Mesendoderm (in vitro differentiated cells): ENCODE data around the gene BOD1L2.

Experiments
- DNase-seq: peaks from one replicate; pipeline ENCODE4 v3.0.0; 2013
- H2AK5ac ChIP-seq: 2 replicates; pipeline ENCODE4 v1.6.1; 2013; ENCODE audit warnings: low read length, inconsistent platforms
- H2BK120ac ChIP-seq: 2 replicates; pipeline ENCODE4 v1.6.1; 2013; ENCODE audit warnings: low read depth, mild to moderate bottlenecking, low read length, moderate library complexity, mixed read lengths
- H2BK15ac ChIP-seq: replicated peaks from 2 replicates; pipeline ENCODE4 v1.6.1; 2013; ENCODE audit warnings: low read depth, mild to moderate bottlenecking, moderate library complexity
- H2BK5ac ChIP-seq: 2 replicates; pipeline ENCODE4 v1.6.1; 2013; ENCODE audit warnings: low read length, inconsistent platforms
- H3K18ac ChIP-seq: 2 replicates; pipeline ENCODE4 v1.6.1; 2013; ENCODE audit warnings: mild to moderate bottlenecking, low read length, mixed read lengths
- H3K23ac ChIP-seq: one replicate; pipeline ENCODE4 v1.6.1; 2013; ENCODE audit warnings: low read length
- H3K27ac ChIP-seq: 2 replicates; pipeline ENCODE4 v1.5.1; 2013; ENCODE audit warnings: low read depth, mild to moderate bottlenecking, inconsistent platforms, low read length, moderate library complexity
- H3K27me3 ChIP-seq: 2 replicates; pipeline ENCODE4 v1.6.1; 2013; ENCODE audit warnings: low read length, control low read depth, mild to moderate bottlenecking, inconsistent platforms; ENCODE audit not compliant: insufficient read depth, poor library complexity
- H3K36me3 ChIP-seq: 2 replicates; pipeline ENCODE4 v1.6.1; 2013; ENCODE audit warnings: low read length, inconsistent platforms; ENCODE audit not compliant: control insufficient read depth, insufficient read depth
- H3K4ac ChIP-seq: one replicate; pipeline ENCODE4 v1.6.1; 2013; ENCODE audit warnings: low read depth, mild to moderate bottlenecking, low read length, moderate library complexity
- H3K4me1 ChIP-seq: 2 replicates; pipeline ENCODE4 v1.6.1; 2013; ENCODE audit warnings: low read depth, low read length, inconsistent platforms; ENCODE audit not compliant: control insufficient read depth
- H3K4me2 ChIP-seq: 2 replicates; pipeline ENCODE4 v1.6.1; 2013; ENCODE audit warnings: low read length
- H3K4me3 ChIP-seq: 2 replicates; pipeline ENCODE4 v1.5.1; 2013; ENCODE audit warnings: mild to moderate bottlenecking, low read length
- H3K56ac ChIP-seq: one replicate; pipeline ENCODE4 v1.6.1; 2013; ENCODE audit warnings: low read length
- H3K79me1 ChIP-seq: 2 replicates; pipeline ENCODE4 v1.6.1; 2013; ENCODE audit warnings: low read length, inconsistent platforms
- H3K79me2 ChIP-seq: 2 replicates; pipeline ENCODE4 v1.6.1; 2013; ENCODE audit warnings: mild to moderate bottlenecking, low read length; ENCODE audit not compliant: control insufficient read depth, insufficient read depth
- H3K9ac ChIP-seq: 2 replicates; pipeline ENCODE4 v1.6.1; 2013; ENCODE audit warnings: low read length, inconsistent platforms
- H4K5ac ChIP-seq: one replicate; pipeline ENCODE4 v1.6.1; 2013; ENCODE audit warnings: low read length
- H4K8ac ChIP-seq: one replicate; pipeline ENCODE4 v1.6.1; 2013; ENCODE audit warnings: low read depth, mild to moderate bottlenecking, control low read depth, low read length, moderate library complexity
- WGBS: extraction: QIAGEN DNeasy Blood & Tissue Kit; methylation state at CpG from one replicate; pipeline ENCODE4 v1.1.7; 2013; ENCODE audit warnings: low lambda C conversion rate, missing lambda C conversion rate; ENCODE audit not compliant: insufficient coverage; ENCODE audit errors: extremely low coverage; 5-methylcytosine and 5-hydroxymethylcytosine counted together

The BOD1L2 gene

DNA sequence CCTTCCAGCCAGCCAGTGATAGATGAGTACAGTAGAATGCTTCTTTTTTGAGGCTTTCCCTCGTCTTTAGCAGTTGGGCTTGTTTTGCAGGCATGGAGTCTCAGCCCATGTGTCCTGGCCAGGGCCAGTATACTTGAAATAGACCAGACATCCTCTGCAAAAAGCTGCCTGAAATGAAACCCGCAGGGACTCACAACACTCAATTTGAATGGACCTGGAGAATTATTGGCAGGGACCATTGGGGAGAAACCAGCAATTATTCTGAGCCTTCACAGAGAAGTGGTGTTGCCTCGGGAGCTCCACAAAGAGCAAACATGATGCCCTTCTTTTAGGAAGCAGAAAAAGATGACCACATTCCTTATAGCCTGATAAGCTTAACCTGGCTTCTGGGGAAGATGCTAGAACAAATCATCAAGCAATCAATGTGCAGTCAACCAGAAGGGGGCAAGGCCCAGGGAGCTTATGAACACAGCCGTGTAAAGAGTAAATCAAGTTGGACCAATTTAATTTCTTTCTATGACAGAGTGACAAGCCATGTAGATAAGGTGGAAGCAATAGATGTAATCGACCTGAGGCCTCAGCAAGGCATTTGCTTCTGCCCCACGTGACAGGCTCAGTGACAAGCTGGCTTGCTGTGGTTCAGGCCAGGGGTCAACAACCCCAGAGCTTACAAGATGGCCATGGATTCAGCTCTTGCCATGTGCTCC lies 42.1 kb downstream of the BOD1L2 start:
- H3K23ac ChIP-seq, result no peak overlapping the region
- H3K4me1 ChIP-seq, result no peaks in the 10 kb centered on the region
- H2BK120ac ChIP-seq, result no peak overlapping the region
- no peak overlapping the region for H4K5ac ChIP-seq
- H3K18ac ChIP-seq, result no peak overlapping the region
- H3K56ac ChIP-seq, result no peak overlapping the region
- H3K27ac ChIP-seq, result no peak overlapping the region
- no peaks in the 10 kb centered on the region for H3K79me1 ChIP-seq
- no peaks in the 10 kb centered on the region for H3K27me3 ChIP-seq
- DNase-seq, result no peak
- no peak overlapping the region for H3K4ac ChIP-seq
- H2BK5ac ChIP-seq, result no peak overlapping the region
- H3K4me3 ChIP-seq, result no peak overlapping the region
- H3K36me3 ChIP-seq, result no peaks in the 10 kb centered on the region
- no CpG with 5 or more reads among the region's 6 CpGs for WGBS
- H3K79me2 ChIP-seq, result no peaks in the 10 kb centered on the region
- H3K4me2 ChIP-seq, result no peak overlapping the region
- no peak overlapping the region for H3K9ac ChIP-seq
- no peak overlapping the region for H2BK15ac ChIP-seq
- no peak overlapping the region for H4K8ac ChIP-seq
- H2AK5ac ChIP-seq, result no peak overlapping the region

DNA sequence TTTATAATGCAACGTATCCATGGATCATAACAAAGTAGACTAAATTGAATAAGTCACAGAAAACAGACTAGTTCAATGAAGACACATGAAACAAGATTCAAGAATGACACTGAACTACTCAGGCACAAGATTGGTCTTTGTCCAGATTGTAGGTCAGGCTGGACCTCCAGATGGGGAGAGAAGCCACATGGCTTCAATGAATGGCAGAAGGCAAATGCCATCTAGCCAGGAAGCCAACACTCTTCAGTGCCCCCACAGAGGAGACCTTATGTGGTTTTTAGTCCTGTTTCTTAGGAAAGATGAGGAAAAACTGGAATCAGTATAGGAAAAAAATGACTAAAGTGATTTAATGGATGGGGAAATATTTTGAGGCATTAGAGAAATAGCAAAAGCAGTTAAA lies 43.1 kb downstream of the BOD1L2 start:
- H3K4me1 ChIP-seq, result no peaks in the 10 kb centered on the region
- H4K8ac ChIP-seq, result no peak overlapping the region
- no peak overlapping the region for H3K9ac ChIP-seq
- H3K56ac ChIP-seq, result no peak overlapping the region
- no peak overlapping the region for H2BK120ac ChIP-seq
- no peaks in the 10 kb centered on the region for H3K36me3 ChIP-seq
- H2BK15ac ChIP-seq, result no peak overlapping the region
- no peak for DNase-seq
- no peak overlapping the region for H2BK5ac ChIP-seq
- H3K4me2 ChIP-seq, result no peak overlapping the region
- no CpG with 5 or more reads among the region's 1 CpG for WGBS
- no peak overlapping the region for H3K27ac ChIP-seq
- no peak overlapping the region for H4K5ac ChIP-seq
- no peak overlapping the region for H3K4me3 ChIP-seq
- H2AK5ac ChIP-seq, result no peak overlapping the region
- H3K27me3 ChIP-seq, result no peaks in the 10 kb centered on the region
- H3K23ac ChIP-seq, result no peak overlapping the region
- no peaks in the 10 kb centered on the region for H3K79me1 ChIP-seq
- H3K79me2 ChIP-seq, result no peaks in the 10 kb centered on the region
- H3K4ac ChIP-seq, result no peak overlapping the region
- no peak overlapping the region for H3K18ac ChIP-seq

DNA sequence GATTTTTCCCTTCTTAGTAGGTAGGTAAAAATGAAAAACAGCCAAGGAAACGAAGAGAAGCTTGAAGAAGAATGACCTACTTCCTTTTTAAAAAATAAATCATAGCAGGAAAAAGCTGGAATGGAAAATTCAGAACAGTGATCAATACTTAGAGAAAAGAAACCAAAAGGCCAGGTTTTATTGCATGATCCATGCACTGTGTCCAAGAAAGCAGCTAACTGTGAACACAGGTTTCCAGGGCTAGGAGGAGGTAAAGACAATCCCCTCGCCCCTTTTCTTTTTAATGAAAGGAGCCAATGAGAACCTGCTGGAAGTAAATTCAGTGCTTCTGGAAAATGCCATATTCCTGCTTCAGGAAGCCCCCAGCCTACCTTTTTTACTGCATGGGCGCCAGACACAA lies 47.2 kb downstream of the BOD1L2 start:
- no peak overlapping the region for H3K27ac ChIP-seq
- H2BK15ac ChIP-seq, result no peak overlapping the region
- no peaks in the 10 kb centered on the region for H3K4me1 ChIP-seq
- no peak overlapping the region for H2BK5ac ChIP-seq
- H3K18ac ChIP-seq, result no peak overlapping the region
- WGBS, result no CpG with 5 or more reads among the region's 3 CpGs
- H3K79me2 ChIP-seq, result no peaks in the 10 kb centered on the region
- H3K4me2 ChIP-seq, result no peak overlapping the region
- H3K9ac ChIP-seq, result no peak overlapping the region
- H3K27me3 ChIP-seq, result no peaks in the 10 kb centered on the region
- no peak overlapping the region for H4K5ac ChIP-seq
- no peak overlapping the region for H3K23ac ChIP-seq
- H3K56ac ChIP-seq, result no peak overlapping the region
- peak overlapping the region; percentile 37 for H3K4ac ChIP-seq
- H4K8ac ChIP-seq, result no peak overlapping the region
- DNase-seq, result no peak
- H3K79me1 ChIP-seq, result no peaks in the 10 kb centered on the region
- H2BK120ac ChIP-seq, result no peak overlapping the region
- no peak overlapping the region for H2AK5ac ChIP-seq
- H3K4me3 ChIP-seq, result no peak overlapping the region
- H3K36me3 ChIP-seq, result no peaks in the 10 kb centered on the region

DNA sequence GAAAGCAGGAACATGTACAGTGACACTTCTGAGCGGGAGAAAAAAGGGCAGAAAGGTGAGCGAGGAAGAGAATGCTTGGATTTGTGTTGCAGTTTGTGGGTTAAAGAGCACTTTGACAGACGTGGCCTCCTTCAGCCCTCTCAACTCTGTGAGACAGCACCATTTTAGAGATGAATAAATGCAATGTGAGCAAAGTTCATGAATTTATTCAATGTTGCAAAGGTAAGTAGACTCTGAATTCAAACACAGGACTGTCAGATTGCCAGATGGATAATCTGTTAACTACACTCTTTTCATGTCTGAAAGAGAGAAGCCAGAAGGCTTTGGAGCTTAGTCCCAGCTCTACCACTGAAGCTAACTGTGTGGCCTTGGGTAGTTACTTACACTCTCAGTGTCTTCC lies 47.7 kb downstream of the BOD1L2 start:
- Histone ChIP-seq H2BK15ac (no peak overlapping the region), H3K9ac (no peak overlapping the region), H3K4me1 (no peaks in the 10 kb centered on the region), H3K79me1 (no peaks in the 10 kb centered on the region), H4K5ac (no peak overlapping the region), H3K27me3 (no peaks in the 10 kb centered on the region), H3K27ac (no peak overlapping the region), H2AK5ac (no peak overlapping the region), H3K56ac (no peak overlapping the region), H3K4me3 (no peak overlapping the region), H2BK120ac (no peak overlapping the region), H3K36me3 (no peaks in the 10 kb centered on the region), H2BK5ac (no peak overlapping the region), H3K4ac (no peak overlapping the region), H3K23ac (no peak overlapping the region), H4K8ac (no peak overlapping the region), H3K79me2 (no peaks in the 10 kb centered on the region), H3K4me2 (no peak overlapping the region), H3K18ac (no peak overlapping the region)
- WGBS, result no CpG with 5 or more reads among the region's 3 CpGs
- DNase-seq, result no peak

DNA sequence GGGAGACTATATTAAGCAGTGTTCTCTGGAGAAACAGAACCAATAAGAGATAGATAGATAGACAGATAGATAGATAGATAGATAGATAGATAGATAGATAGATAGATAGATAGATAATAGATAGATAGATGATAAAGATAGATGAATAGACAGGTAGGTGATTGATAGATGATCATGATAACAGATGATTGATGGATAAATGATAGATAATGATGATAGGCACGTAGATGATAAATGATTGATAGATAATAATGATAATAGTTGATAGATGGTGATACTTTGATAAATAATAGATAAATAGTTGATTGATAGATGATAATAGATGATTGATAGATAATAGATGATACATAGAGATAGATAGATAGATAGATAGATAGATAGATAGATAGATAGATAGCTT lies 48.5 kb downstream of the BOD1L2 start:
- Histone ChIP-seq H3K18ac (no peak overlapping the region), H3K9ac (no peak overlapping the region), H3K23ac (no peak overlapping the region), H3K79me1 (no peaks in the 10 kb centered on the region), H2BK5ac (no peak overlapping the region), H2BK120ac (no peak overlapping the region), H2BK15ac (no peak overlapping the region), H3K4ac (no peak overlapping the region), H3K4me3 (no peak overlapping the region), H2AK5ac (no peak overlapping the region), H3K27ac (no peak overlapping the region), H3K79me2 (no peaks in the 10 kb centered on the region), H3K4me2 (no peak overlapping the region), H3K36me3 (no peaks in the 10 kb centered on the region), H4K5ac (no peak overlapping the region), H3K27me3 (no peaks in the 10 kb centered on the region), H3K56ac (no peak overlapping the region), H3K4me1 (no peaks in the 10 kb centered on the region), H4K8ac (no peak overlapping the region)
- 100% methylated on average over 1 of the region's 1 CpG for WGBS
- DNase-seq, result no peak

DNA sequence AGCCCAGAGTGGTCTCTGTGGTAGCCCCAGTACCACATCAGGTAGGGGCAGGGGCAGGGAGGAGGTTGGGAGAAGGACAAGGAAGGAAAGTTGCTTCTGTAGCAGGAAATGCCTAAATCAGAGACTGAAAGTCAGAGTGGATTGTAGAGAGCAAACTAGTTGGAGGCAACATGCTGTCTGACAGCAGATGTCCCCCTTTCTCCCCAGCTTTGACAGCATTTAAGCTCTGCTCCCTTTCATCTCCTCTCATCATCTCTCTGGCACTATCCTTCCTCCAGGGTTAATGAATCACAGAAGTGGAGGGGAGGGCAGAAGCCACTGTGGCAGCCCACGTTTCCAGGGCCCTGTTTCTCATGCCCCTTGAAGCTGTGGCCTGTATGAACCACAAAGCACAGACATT lies 50.4 kb downstream of the BOD1L2 start:
- no peaks in the 10 kb centered on the region for H3K4me1 ChIP-seq
- H4K8ac ChIP-seq, result no peak overlapping the region
- no peak overlapping the region for H4K5ac ChIP-seq
- H2BK120ac ChIP-seq, result no peak overlapping the region
- H3K9ac ChIP-seq, result no peak overlapping the region
- no CpG with 5 or more reads among the region's 1 CpG for WGBS
- no peak for DNase-seq
- no peak overlapping the region for H3K4me2 ChIP-seq
- H3K18ac ChIP-seq, result no peak overlapping the region
- H2BK5ac ChIP-seq, result no peak overlapping the region
- no peak overlapping the region for H3K27ac ChIP-seq
- no peaks in the 10 kb centered on the region for H3K36me3 ChIP-seq
- no peak overlapping the region for H2BK15ac ChIP-seq
- no peaks in the 10 kb centered on the region for H3K79me2 ChIP-seq
- H2AK5ac ChIP-seq, result no peak overlapping the region
- H3K23ac ChIP-seq, result no peak overlapping the region
- H3K4ac ChIP-seq, result no peak overlapping the region
- H3K79me1 ChIP-seq, result no peaks in the 10 kb centered on the region
- H3K27me3 ChIP-seq, result no peaks in the 10 kb centered on the region
- H3K56ac ChIP-seq, result no peak overlapping the region
- H3K4me3 ChIP-seq, result no peak overlapping the region
